Right lobe of liver (tissue), 6 donors: ENCODE data around the gene C3orf22. TPM values are rescaled to one million over a fixed set of nuclear protein-coding genes. Genes with fewer than 3 reads are reported as not detected.
A peak's percentile ranks its signal among the peaks of the same experiment; 100 is the strongest.

Experiments used
- ATAC-seq, 4 donors: fragments of 200-7000 bp; cut with Tn5 transposase; one replicate each; pipeline ENCODE4 v1.9.1; 2020; ENCODE audit warnings: mild to moderate bottlenecking in 4 of 4, moderate library complexity in 4 of 4
- DNase-seq, 3 donors: peaks; one replicate each; pipeline ENCODE4 v3.0.0-alpha.2; 2020
- H3K27ac ChIP-seq, 3 donors: fragments of 200-600 bp; one replicate each; pipeline ENCODE4 v1.8.0; 2022
- H3K27me3 ChIP-seq, 2 donors: fragments of 200-600 bp; one replicate each; pipeline ENCODE4 v1.8.0; 2022
- H3K36me3 ChIP-seq, 4 donors: fragments of 200-600 bp; sonication (generic) in 1 of 4; one replicate each; pipeline versions ENCODE4 v1.5.1 to v1.8.0; 2017 to 2022; ENCODE audit warnings: control low read depth in 1 of 4
- H3K4me1 ChIP-seq, 4 donors: fragments of 200-600 bp; sonication (generic) in 1 of 4; one replicate each; pipeline versions ENCODE4 v1.5.1 to v1.8.0; 2017 to 2022; ENCODE audit warnings: control low read depth in 1 of 4
- H3K4me3 ChIP-seq, 3 donors: fragments of 200-600 bp; one replicate each; pipeline ENCODE4 v1.8.0; 2022
- H3K9me3 ChIP-seq, 4 donors: fragments of 200-600 bp; sonication (generic) in 1 of 4; one replicate each; pipeline versions ENCODE4 v1.5.1 to v1.8.0; 2017 to 2022; ENCODE audit warnings: control low read depth in 1 of 4
- CTCF ChIP-seq, 4 donors: fragments of 200-600 bp in 3 of 4; fragments of 450-650 bp in 1 of 4; IDR thresholded peaks; one replicate each; pipeline versions ENCODE4 v1.5.1 to v1.8.0; 2016 to 2022; ENCODE audit warnings: antibody characterized with exemption in 4 of 4, mild to moderate bottlenecking in 2 of 4
- POLR2A ChIP-seq: fragments of 450-650 bp; IDR thresholded peaks from one replicate; pipeline ENCODE4 v1.6.1; 2017; ENCODE audit warnings: antibody characterized with exemption, mild to moderate bottlenecking
- WGBS: methylation state at CpG from one replicate; pipeline ENCODE4 v1.1.6; 2018; ENCODE audit warnings: low coverage, low lambda C conversion rate; ENCODE audit not compliant: insufficient coverage; ENCODE audit errors: missing lambda C conversion rate; 5-methylcytosine and 5-hydroxymethylcytosine counted together
- intact Hi-C, 2 donors: fragments of 100-400 bp; cut with DNase I; formaldehyde crosslinking; loops; one replicate each; pipeline versions ENCODE4 v1.11.2 to v1.14.1; 2022
- total RNA-seq, 6 experiments: library from RNA; depleted of rRNA in 2 of 6; stranded (reverse); fragments of >200 nt in 2 of 6; fragmentation: NEBNext Ultra II Directional in 3 of 6; extraction: Animal tissue kit (Norgen Biotek cat#: 25700) in 3 of 6; gene quantifications; one replicate each; pipeline versions ENCODE4 v1.1.0 to v1.2.4, GENCODE V29; 2016 to 2023
- donor health status: DM: no; HTN: yes; CAD: no.
- donor health status: DM: no; HTN: no; CAD: no.
- donor health status: DM: no; HTN: no; CAD: no.
- donor health status: DM: no; HTN: yes; CAD: no.
- donor health status: DM: no; HTN: yes; CAD: no.

The C3orf22 gene
- total RNA-seq, 6 experiments from 2014 or later, result not detected

DNA sequence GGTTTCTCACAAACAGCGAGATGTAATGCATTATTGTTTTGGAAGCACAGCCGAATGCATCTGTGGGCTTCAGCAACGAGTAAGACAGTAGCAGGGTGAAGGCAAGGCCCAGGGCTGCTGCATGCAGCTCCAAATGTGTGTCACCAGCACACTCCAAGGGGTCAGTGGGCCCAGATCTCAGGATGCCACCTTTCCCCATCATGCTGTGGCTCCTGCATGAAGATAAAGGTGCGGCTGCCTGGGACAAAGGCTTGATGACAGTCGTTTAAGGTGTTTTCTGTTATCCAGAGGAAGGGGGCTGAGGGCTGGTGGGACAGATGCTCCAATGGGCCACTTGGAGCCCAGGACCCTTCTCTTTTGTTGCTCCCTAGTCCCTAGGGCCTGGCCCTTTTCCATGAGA, 13.2 kb downstream of the C3orf22 start:
- 90% methylated on average over 4 of the region's 5 CpGs for WGBS
- Histone ChIP-seq H3K27me3 (no peaks in the 10 kb centered on the region), H3K4me1 (peaks cover 0 to 4% (median 0%) of the 10 kb centered on the region in 4 donors), H3K9me3 (no peaks in the 10 kb centered on the region), H3K36me3 (peaks cover 0 to 9% (median 3%) of the 10 kb centered on the region in 4 donors), H3K27ac (no peak overlapping the region), H3K4me3 (no peak overlapping the region)
- intact Hi-C loops, result no loop called here
- DNase-seq, result peak in 1 of 3 donors; percentile 8
- TF ChIP-seq POLR2A (no peak), CTCF (IDR thresholded peaks at IDR 0.05) (no peak)
- no peak for ATAC-seq

DNA sequence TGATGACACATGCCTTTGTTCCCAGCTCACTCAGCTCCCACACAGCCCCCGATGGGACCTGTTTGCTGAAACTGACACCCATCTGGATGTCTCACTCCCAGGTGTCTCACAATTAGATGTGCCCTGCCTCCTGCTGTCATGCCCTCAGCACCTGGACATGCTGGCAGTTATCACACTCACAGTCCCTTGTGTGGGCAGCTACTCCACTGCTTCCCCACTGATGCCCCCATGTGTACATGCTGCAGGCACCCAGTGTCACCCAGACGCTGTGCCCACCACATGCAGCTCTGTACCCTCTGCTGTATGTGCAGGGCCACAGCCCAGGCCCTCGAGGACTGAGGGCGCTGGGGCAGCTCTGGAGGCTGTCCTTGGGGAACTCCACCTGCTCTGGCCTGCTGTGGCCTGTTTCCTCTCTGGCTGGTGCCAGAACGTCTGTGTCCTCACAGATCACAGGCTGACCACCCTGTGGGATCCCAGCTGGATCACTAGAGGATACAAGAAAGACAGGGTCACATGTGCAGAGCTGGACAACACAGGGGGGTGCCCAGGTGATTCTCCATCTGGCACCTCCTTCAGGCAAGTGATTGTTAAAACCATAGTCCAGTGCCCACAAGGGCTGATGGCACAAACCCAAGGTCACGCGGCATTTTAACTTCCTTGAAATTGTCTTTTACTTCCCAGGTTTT, 14.0 kb downstream of the C3orf22 start:
- 60% methylated on average over 1 of the region's 7 CpGs for WGBS
- Histone ChIP-seq H3K36me3 (peaks cover 0 to 9% (median 3%) of the 10 kb centered on the region in 4 donors), H3K4me1 (peaks cover 0 to 7% (median 0%) of the 10 kb centered on the region in 4 donors), H3K27me3 (no peaks in the 10 kb centered on the region), H3K4me3 (no peak overlapping the region), H3K27ac (no peak overlapping the region), H3K9me3 (no peaks in the 10 kb centered on the region)
- intact Hi-C loops, result no loop called here
- ATAC-seq (peak in 2 of 4 donors; percentile 7 to 10), DNase-seq (peak in 2 of 3 donors; percentile 20 to 41)
- TF ChIP-seq CTCF (IDR thresholded peaks at IDR 0.05) (no peak), POLR2A (no peak)

- H3K36me3 ChIP-seq, result peaks cover 0 to 9% (median 3%) of the 10 kb centered on the region in 4 donors
- ATAC-seq (no peak), DNase-seq (peak in 2 of 3 donors; percentile 11 to 45)
- H3K4me3 ChIP-seq, result no peak overlapping the region
- no peaks in the 10 kb centered on the region for H3K9me3 ChIP-seq
- no peaks in the 10 kb centered on the region for H3K27me3 ChIP-seq
- TF ChIP-seq POLR2A (no peak), CTCF (IDR thresholded peaks at IDR 0.05) (no peak)
- peaks cover 0 to 7% (median under 1%) of the 10 kb centered on the region in 4 donors for H3K4me1 ChIP-seq
- WGBS, result 40% methylated on average over 1 of the region's 2 CpGs
- no peak overlapping the region for H3K27ac ChIP-seq
- intact Hi-C loops, result no loop called here
Observed at GRCh38 chr3:126543457-126544061, 15.2 kb downstream of the C3orf22 start.

DNA sequence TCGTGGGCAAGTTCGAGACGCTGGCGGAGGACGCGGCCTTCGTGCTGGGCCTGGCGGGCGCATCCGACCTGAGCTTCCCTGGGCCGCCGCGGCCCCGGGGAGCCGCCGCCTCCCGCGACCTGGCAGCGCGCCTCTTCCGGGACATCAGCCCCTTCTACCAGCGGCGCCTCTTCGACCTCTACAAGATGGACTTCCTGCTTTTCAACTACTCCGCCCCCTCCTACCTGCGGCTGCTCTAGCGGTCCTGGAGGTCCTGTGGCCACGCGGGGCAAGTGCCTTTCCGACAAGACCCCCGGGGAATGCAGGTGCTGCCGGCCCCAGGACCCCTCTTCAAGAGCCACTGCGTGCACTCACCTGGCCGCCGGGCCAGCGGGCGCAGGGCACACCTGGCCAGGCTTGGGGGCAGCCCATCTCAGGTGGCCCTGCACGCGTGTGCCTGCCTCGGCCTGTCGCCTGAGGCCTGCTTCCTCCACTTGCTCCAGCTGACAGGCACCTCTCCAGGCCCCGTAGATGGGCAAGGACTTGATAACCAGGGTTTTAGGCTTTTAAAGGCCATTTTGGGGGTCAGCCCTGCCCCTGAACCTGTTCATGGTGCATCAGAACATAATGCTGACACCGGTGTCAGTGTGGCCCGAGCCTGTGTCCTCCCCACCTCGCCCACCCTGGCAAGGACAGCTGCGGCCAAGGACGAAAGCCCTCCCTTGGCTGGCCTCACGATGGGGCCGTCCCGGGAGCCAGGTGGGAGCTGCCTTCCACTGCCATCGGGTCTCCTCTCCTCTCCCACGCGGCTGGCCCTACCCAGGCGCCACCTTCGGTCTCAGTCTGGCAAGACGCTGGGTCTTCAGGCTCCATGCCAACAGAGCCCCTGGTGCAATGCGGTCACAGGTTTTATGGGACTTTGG, 16.1 kb downstream of the C3orf22 start:
- TF ChIP-seq CTCF (IDR thresholded peaks at IDR 0.05) (no peak), POLR2A (no peak)
- H3K27me3 ChIP-seq, result no peaks in the 10 kb centered on the region
- no peak overlapping the region for H3K4me3 ChIP-seq
- ATAC-seq (no peak), DNase-seq (peak; percentile 20 to 55 (median 46))
- H3K4me1 ChIP-seq, result peaks cover 0 to 15% (median 5%) of the 10 kb centered on the region in 4 donors
- H3K27ac ChIP-seq, result no peak overlapping the region
- H3K9me3 ChIP-seq, result no peaks in the 10 kb centered on the region
- WGBS, result 93% methylated on average over 14 of the region's 57 CpGs
- intact Hi-C loops, result no loop called here
- H3K36me3 ChIP-seq, result peaks cover 0 to 9% (median 3%) of the 10 kb centered on the region in 4 donors
